Measurements from ENCODE around the gene NTNG1. TPM values are rescaled to one million over a fixed set of nuclear protein-coding genes. Genes with fewer than 3 reads are reported as not detected.

Gene NTNG1
- total RNA-seq, 1 donor from 2014 or later = 1.1 TPM

DNA sequence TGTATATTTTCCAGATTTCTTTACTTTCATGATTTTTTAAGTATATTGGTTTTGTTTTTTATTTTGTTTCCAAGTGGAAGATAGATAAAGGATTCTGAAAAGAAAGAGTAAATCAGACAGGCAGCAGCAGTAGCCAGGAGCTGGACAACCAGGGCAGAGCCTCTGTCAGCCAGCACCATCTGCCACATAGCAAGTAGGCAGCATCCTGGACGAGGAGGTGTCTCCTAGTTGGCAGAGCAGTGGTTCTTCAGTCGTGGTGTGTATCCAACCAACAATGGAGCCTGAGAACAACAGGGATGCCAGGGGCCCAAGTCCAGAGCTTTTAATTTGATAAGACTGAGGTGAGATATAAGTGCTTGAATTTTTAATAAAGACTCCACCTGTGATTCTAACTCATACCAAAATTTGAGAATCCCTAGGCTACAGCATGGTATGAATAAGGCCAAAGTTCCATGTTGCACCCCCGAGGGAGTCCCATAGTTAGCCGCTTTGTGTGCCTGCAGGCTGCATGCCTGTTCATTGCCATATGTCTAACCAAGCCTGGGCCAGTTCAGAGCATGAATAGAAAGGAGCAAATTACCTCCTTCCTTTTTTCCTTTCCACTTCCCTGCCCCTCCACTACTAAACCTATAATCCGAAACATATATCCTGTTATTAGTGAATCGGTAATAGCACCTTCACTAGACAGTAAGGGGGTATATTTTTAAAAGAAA, 153.2 kb downstream of the NTNG1 start:
- TF ChIP-seq, protein P1, sequence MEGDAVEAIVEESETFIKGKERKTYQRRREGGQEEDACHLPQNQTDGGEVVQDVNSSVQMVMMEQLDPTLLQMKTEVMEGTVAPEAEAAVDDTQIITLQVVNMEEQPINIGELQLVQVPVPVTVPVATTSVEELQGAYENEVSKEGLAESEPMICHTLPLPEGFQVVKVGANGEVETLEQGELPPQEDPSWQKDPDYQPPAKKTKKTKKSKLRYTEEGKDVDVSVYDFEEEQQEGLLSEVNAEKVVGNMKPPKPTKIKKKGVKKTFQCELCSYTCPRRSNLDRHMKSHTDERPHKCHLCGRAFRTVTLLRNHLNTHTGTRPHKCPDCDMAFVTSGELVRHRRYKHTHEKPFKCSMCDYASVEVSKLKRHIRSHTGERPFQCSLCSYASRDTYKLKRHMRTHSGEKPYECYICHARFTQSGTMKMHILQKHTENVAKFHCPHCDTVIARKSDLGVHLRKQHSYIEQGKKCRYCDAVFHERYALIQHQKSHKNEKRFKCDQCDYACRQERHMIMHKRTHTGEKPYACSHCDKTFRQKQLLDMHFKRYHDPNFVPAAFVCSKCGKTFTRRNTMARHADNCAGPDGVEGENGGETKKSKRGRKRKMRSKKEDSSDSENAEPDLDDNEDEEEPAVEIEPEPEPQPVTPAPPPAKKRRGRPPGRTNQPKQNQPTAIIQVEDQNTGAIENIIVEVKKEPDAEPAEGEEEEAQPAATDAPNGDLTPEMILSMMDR (IDR thresholded peaks at IDR 0.05; ENCODE audit: unreplicated experiment) = no peak
- Mint-ChIP-seq H3K27ac (no peak overlapping the region), H3K27me3 (no peaks in the 10 kb centered on the region), H3K4me3 (ENCODE audit: low read depth) (no peak overlapping the region), H3K36me3 (ENCODE audit: insufficient read depth) (no peaks in the 10 kb centered on the region), H3K4me1 (ENCODE audit: low read depth) (no peaks in the 10 kb centered on the region), H3K9me3 (ENCODE audit: low read depth) (no peaks in the 10 kb centered on the region)
- DNase-seq (ENCODE audit: low spot score, unreplicated experiment) = no peak

GRCh38 chr1:107294686-107295085, 153.8 kb downstream of the NTNG1 start:
- DNase-seq (ENCODE audit: low spot score, unreplicated experiment) = no peak
- Mint-ChIP-seq H3K4me3 (ENCODE audit: low read depth) (no peak overlapping the region), H3K36me3 (ENCODE audit: insufficient read depth) (no peaks in the 10 kb centered on the region), H3K4me1 (ENCODE audit: low read depth) (no peaks in the 10 kb centered on the region), H3K27me3 (no peaks in the 10 kb centered on the region), H3K9me3 (ENCODE audit: low read depth) (no peaks in the 10 kb centered on the region), H3K27ac (no peak overlapping the region)
- TF ChIP-seq, protein P1 (IDR thresholded peaks at IDR 0.05; ENCODE audit: unreplicated experiment) = no peak

DNA sequence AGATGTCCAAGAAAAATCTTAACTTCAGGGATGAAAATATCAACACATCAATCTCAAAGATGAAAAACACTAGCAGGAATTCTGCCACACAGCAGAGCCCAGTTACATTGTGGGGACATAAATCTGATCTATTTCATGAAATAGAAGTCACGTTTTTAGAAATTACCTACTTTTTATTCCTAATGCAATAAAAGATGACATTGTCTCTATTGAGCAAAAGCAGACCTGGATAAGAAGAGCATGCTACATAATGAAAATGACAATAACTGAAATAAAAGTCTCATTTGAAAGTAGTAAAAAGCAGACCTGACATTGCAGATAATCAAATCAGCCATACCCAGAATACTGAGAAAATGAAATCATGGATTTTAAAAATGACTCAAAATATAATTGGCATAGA, 156.8 kb downstream of the NTNG1 start:
- Mint-ChIP-seq H3K4me1 (ENCODE audit: low read depth) (no peaks in the 10 kb centered on the region), H3K9me3 (ENCODE audit: low read depth) (no peaks in the 10 kb centered on the region), H3K4me3 (ENCODE audit: low read depth) (no peak overlapping the region), H3K27ac (no peak overlapping the region), H3K27me3 (no peaks in the 10 kb centered on the region), H3K36me3 (ENCODE audit: insufficient read depth) (no peaks in the 10 kb centered on the region)
- DNase-seq (ENCODE audit: low spot score, unreplicated experiment) = no peak
- TF ChIP-seq, protein P1 (IDR thresholded peaks at IDR 0.05; ENCODE audit: unreplicated experiment) = no peak

DNA sequence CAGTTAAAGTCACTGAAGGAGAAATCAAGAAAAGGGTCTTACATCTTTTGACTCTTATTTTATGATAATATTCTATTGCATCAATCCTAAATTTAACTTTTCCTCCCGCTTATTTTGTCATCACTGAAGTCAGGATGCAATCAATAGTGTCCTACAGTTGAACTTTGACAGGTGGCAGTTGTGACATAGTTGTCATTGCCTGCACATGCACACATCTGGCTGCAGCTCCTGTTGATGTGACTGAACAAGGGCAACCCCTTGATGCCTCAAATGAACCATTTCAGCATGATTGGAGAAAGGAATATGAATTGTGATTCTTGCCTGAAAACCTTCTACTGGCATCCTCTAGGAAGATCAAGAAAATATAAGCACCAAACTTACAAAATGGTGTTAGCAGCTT, 157.7 kb downstream of the NTNG1 start:
- Mint-ChIP-seq H3K36me3 (ENCODE audit: insufficient read depth) (no peaks in the 10 kb centered on the region), H3K27me3 (no peaks in the 10 kb centered on the region), H3K4me1 (ENCODE audit: low read depth) (no peaks in the 10 kb centered on the region), H3K27ac (no peak overlapping the region), H3K9me3 (ENCODE audit: low read depth) (no peaks in the 10 kb centered on the region), H3K4me3 (ENCODE audit: low read depth) (no peak overlapping the region)
- TF ChIP-seq, protein P1 (IDR thresholded peaks at IDR 0.05; ENCODE audit: unreplicated experiment) = no peak
- no peak for DNase-seq (ENCODE audit: low spot score, unreplicated experiment)

DNA sequence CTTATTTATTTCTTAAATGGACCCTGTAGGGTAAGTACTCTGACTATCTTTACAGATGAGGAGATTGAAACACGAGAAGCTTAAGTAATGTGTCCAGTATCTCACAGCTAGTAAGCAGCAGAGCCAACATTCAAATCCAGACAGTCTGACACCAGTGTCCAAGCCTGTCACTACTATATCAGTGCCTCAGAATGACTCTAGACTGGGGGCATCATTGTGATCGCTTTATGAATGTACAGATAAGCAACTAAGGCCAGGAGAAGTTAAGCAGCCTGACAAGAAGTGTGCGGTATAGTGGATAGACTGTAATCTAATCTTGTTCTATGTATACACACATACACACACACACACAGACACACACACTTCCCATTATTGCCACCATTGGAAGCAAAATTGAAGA, 158.7 kb downstream of the NTNG1 start:
- Mint-ChIP-seq H3K27me3 (no peaks in the 10 kb centered on the region), H3K4me1 (ENCODE audit: low read depth) (no peaks in the 10 kb centered on the region), H3K4me3 (ENCODE audit: low read depth) (no peak overlapping the region), H3K27ac (no peak overlapping the region), H3K9me3 (ENCODE audit: low read depth) (no peaks in the 10 kb centered on the region), H3K36me3 (ENCODE audit: insufficient read depth) (no peaks in the 10 kb centered on the region)
- no peak for DNase-seq (ENCODE audit: low spot score, unreplicated experiment)
- TF ChIP-seq, protein P1 (IDR thresholded peaks at IDR 0.05; ENCODE audit: unreplicated experiment) = no peak
